NB4 (cell line): ENCODE data around the gene NTN1.

Experiments used
- CTCF ChIP-seq: IDR thresholded peaks from one replicate; pipeline ENCODE4 v1.5.1; 2012; ENCODE audit warnings: low read depth, low read length
- POLR2A ChIP-seq: IDR thresholded peaks from 2 replicates; pipeline ENCODE4 v1.6.1; 2011; ENCODE audit warnings: mild to moderate bottlenecking; ENCODE audit not compliant: insufficient read length; ENCODE audit errors: extremely low read depth
- TF ChIP-seq, protein P1 (sequence below): IDR thresholded peaks from 2 replicates; pipeline ENCODE4 v1.6.1; 2011; ENCODE audit warnings: low read depth, low read length

DNA sequence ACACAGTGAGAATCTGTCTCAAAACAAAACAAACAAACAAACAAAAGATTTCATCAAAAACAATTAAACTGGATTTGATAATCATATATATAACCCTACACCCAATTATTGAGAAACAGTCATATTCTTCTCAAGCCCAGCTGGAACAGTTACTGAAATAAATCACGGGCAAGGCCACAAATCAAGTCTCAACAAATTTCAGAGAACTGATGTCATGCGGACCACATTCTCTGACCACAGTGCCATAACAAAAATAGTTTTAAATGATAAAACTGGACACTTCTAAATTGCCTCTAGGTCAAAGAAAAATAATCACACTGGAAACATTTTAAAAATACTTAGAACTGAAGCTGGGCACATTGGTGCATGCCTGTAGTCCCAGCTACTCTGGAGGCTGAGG lies 39.9 kb upstream of the NTN1 start:
- TF ChIP-seq POLR2A (no peak), CTCF (no peak)
- TF ChIP-seq, protein P1, sequence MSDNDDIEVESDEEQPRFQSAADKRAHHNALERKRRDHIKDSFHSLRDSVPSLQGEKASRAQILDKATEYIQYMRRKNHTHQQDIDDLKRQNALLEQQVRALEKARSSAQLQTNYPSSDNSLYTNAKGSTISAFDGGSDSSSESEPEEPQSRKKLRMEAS = no peak
